ENCODE results near the gene SLC2A13. TPM values are rescaled to one million over a fixed set of nuclear protein-coding genes. Genes with fewer than 3 reads are reported as not detected.

Gene SLC2A13
- total RNA-seq, 1 donor from 2014 or later, result 7.4 TPM

- Mint-ChIP-seq H3K36me3 (peaks cover under 1% of the 10 kb centered on the region), H3K27ac (no peak overlapping the region), H3K27me3 (ENCODE audit: low read depth) (peaks cover 1% of the 10 kb centered on the region), H3K9me3 (peaks cover 36% of the 10 kb centered on the region), H3K4me3 (no peak overlapping the region), H3K4me1 (no peaks in the 10 kb centered on the region)
- no peak for TF ChIP-seq CTCF (IDR thresholded peaks at IDR 0.05; ENCODE audit: unreplicated experiment)
- DNase-seq (ENCODE audit: low spot score in 2 of 2, unreplicated experiment in 2 of 2), result no peak
Observed at GRCh38 chr12:39723831-39724230, 382.1 kb downstream of the SLC2A13 start.

GRCh38 chr12:39722504-39722903 is 383.4 kb downstream of the SLC2A13 start:
- no peak for TF ChIP-seq CTCF (IDR thresholded peaks at IDR 0.05; ENCODE audit: unreplicated experiment)
- peaks cover 1% of the 10 kb centered on the region for H3K27me3 Mint-ChIP-seq (ENCODE audit: low read depth)
- DNase-seq (ENCODE audit: low spot score in 2 of 2, unreplicated experiment in 2 of 2), result no peak
- peaks cover 23% of the 10 kb centered on the region for H3K9me3 Mint-ChIP-seq
- no peak overlapping the region for H3K4me3 Mint-ChIP-seq
- no peaks in the 10 kb centered on the region for H3K4me1 Mint-ChIP-seq
- no peaks in the 10 kb centered on the region for H3K36me3 Mint-ChIP-seq
- H3K27ac Mint-ChIP-seq, result no peak overlapping the region

- no peak for TF ChIP-seq CTCF (IDR thresholded peaks at IDR 0.05; ENCODE audit: unreplicated experiment)
- no peaks in the 10 kb centered on the region for H3K4me1 Mint-ChIP-seq
- no peak overlapping the region for H3K27ac Mint-ChIP-seq
- DNase-seq (ENCODE audit: low spot score in 2 of 2, unreplicated experiment in 2 of 2), result no peak
- peaks cover 21% of the 10 kb centered on the region for H3K9me3 Mint-ChIP-seq
- no peaks in the 10 kb centered on the region for H3K27me3 Mint-ChIP-seq (ENCODE audit: low read depth)
- H3K36me3 Mint-ChIP-seq, result no peaks in the 10 kb centered on the region
- no peak overlapping the region for H3K4me3 Mint-ChIP-seq
Observed at GRCh38 chr12:39713552-39713951, 392.3 kb downstream of the SLC2A13 start.

GRCh38 chr12:39712334-39712733 is 393.5 kb downstream of the SLC2A13 start:
- no peak overlapping the region for H3K27ac Mint-ChIP-seq
- no peak for TF ChIP-seq CTCF (IDR thresholded peaks at IDR 0.05; ENCODE audit: unreplicated experiment)
- H3K36me3 Mint-ChIP-seq, result no peaks in the 10 kb centered on the region
- H3K27me3 Mint-ChIP-seq (ENCODE audit: low read depth), result no peaks in the 10 kb centered on the region
- H3K9me3 Mint-ChIP-seq, result peaks cover 21% of the 10 kb centered on the region
- no peak for DNase-seq (ENCODE audit: low spot score in 2 of 2, unreplicated experiment in 2 of 2)
- H3K4me1 Mint-ChIP-seq, result no peaks in the 10 kb centered on the region
- H3K4me3 Mint-ChIP-seq, result no peak overlapping the region

Other genes starting within 250 kb of the SLC2A13 start
- 1.4 to 1.7 TPM (median 1.6 TPM) in 3 replicates for gene LRRK2, start 118.9 kb upstream of the SLC2A13 start, total RNA-seq